ENCODE measurements around the gene CMIP.
"Not testable (repeated sequence)": the region's sequence is repeated elsewhere in the genome, so short reads cannot be mapped to it uniquely, and the experiment has no call there.

The CMIP gene

GRCh38 chr16:81444448-81445121, at the start of gene CMIP:
CMIP (plus strand) TSS chr16:81444808.
- peak; percentile 58 to 64 for DNase-seq (ENCODE audit: low read depth in 2 of 2)

- no peak for DNase-seq (ENCODE audit: low read depth in 2 of 2)
Observed at GRCh38 chr16:81394966-81395655, 49.5 kb upstream of the CMIP start.

GRCh38 chr16:81397058-81397878, 47.3 kb upstream of the CMIP start:
- DNase-seq (ENCODE audit: low read depth in 2 of 2): no peak

GRCh38 chr16:81397879-81398520, 46.6 kb upstream of the CMIP start:
- no peak for DNase-seq (ENCODE audit: low read depth in 2 of 2)

GRCh38 chr16:81399909-81400308, 44.7 kb upstream of the CMIP start:
- no peak for DNase-seq (ENCODE audit: low read depth in 2 of 2)

- DNase-seq (ENCODE audit: low read depth in 2 of 2): no peak
Observed at GRCh38 chr16:81401035-81401950, 43.3 kb upstream of the CMIP start.

- DNase-seq (ENCODE audit: low read depth in 2 of 2): no peak
Observed at GRCh38 chr16:81403208-81403600, 41.4 kb upstream of the CMIP start.

- DNase-seq (ENCODE audit: low read depth in 2 of 2): peak; percentile 75 to 80
Observed at GRCh38 chr16:81403601-81404391, 40.8 kb upstream of the CMIP start.

- DNase-seq (ENCODE audit: low read depth in 2 of 2): not testable (repeated sequence)
Observed at GRCh38 chr16:81405002-81405401, 39.6 kb upstream of the CMIP start.

- no peak for DNase-seq (ENCODE audit: low read depth in 2 of 2)
Observed at GRCh38 chr16:81405702-81406113, 38.9 kb upstream of the CMIP start.

- DNase-seq (ENCODE audit: low read depth in 2 of 2): no peak
Observed at GRCh38 chr16:81408409-81408950, 36.1 kb upstream of the CMIP start.

- no peak for DNase-seq (ENCODE audit: low read depth in 2 of 2)
Observed at GRCh38 chr16:81409016-81409556, 35.5 kb upstream of the CMIP start.

GRCh38 chr16:81410643-81411293, 33.8 kb upstream of the CMIP start:
- no peak for DNase-seq (ENCODE audit: low read depth in 2 of 2)

GRCh38 chr16:81413245-81413990, 31.2 kb upstream of the CMIP start:
- DNase-seq (ENCODE audit: low read depth in 2 of 2): no peak

GRCh38 chr16:81415751-81416150, 28.9 kb upstream of the CMIP start:
- DNase-seq (ENCODE audit: low read depth in 2 of 2): no peak

- DNase-seq (ENCODE audit: low read depth in 2 of 2): no peak
Observed at GRCh38 chr16:81416749-81417148, 27.9 kb upstream of the CMIP start.

- no peak for DNase-seq (ENCODE audit: low read depth in 2 of 2)
Observed at GRCh38 chr16:81417210-81417609, 27.4 kb upstream of the CMIP start.

- no peak for DNase-seq (ENCODE audit: low read depth in 2 of 2)
Observed at GRCh38 chr16:81419806-81420205, 24.8 kb upstream of the CMIP start.
